HG03097 (cell line): ENCODE data around the gene MPV17.
"Not testable (repeated sequence)": the region's sequence is repeated elsewhere in the genome, so short reads cannot be mapped to it uniquely, and the experiment has no call there.

Experiments used
- ATAC-seq: cut with Tn5 transposase; IDR thresholded peaks from one replicate; pipeline ENCODE4 v1.9.1; 2021; ENCODE audit not compliant: unreplicated experiment, low FRiP score

MPV17 gene

GRCh38 chr2:27323596-27324285 is 844 bp upstream of the MPV17 start:
- ATAC-seq, result no peak

- ATAC-seq, result no peak
Measured at GRCh38 chr2:27322301-27322765, 564 bp downstream of the MPV17 start.

- ATAC-seq, result no peak
Measured at GRCh38 chr2:27320958-27321543, 1.8 kb downstream of the MPV17 start.

DNA sequence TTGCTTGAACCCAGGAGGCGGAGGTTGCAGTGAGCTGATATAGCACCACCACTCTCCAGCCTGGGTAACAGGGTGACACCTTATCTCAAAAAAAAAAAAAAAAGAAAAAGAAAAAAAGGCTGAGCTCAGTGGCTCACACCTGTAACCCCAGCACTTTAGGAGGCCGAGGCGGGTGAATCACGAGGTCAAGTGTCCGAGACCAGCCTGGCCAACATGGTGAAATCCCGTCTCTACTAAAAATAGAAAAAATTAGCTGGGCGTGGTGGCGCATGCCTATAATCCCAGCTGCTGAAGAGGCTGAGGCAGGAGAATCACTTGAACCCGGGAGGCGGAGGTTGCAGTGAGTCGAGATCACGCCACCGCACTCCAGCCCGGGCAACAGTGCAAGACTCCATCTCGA is 3.1 kb downstream of the MPV17 start:
- not testable (repeated sequence) for ATAC-seq

DNA sequence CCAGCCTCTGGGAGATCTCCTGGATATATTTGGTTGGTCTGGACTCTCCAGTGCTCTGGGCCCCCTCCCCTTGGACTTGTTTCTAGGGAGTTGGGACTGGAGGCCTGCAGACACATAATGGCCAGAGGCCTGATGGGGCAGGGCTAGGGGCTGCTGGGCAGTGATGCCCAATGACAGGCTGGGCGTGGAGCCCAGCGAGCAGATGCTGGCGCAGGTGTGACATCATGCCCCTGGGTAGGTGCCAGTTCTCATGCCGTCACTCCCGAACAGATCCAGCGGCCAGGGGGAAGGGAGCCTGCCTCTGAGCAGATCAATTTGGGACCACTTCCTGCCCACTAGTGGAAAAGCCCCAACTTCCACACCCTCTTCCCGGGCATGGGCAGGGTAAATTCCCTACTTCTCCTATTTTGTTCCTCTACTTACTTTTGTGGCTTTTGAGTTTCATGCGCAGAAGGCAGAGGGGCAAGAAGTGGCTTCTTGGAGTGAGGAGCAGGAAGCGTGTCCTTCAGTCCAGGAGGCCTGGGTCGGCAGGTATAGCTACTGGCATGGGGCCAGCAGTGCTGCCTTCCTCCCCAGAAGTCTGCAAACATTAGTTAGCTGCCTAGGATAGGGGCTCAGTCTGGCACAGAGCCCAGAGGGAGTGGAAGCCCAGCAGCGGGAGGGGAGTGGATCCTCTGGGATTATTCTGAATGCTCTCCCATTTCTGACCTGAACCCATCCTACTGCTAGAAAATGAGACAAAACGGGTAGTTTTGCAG is 6.1 kb downstream of the MPV17 start:
- no peak for ATAC-seq

- ATAC-seq, result no peak
Measured at GRCh38 chr2:27315122-27315521, 7.8 kb downstream of the MPV17 start.

GRCh38 chr2:27314709-27315108 is 8.2 kb downstream of the MPV17 start:
- no peak for ATAC-seq

GRCh38 chr2:27313882-27314645 is 8.8 kb downstream of the MPV17 start:
- no peak for ATAC-seq

DNA sequence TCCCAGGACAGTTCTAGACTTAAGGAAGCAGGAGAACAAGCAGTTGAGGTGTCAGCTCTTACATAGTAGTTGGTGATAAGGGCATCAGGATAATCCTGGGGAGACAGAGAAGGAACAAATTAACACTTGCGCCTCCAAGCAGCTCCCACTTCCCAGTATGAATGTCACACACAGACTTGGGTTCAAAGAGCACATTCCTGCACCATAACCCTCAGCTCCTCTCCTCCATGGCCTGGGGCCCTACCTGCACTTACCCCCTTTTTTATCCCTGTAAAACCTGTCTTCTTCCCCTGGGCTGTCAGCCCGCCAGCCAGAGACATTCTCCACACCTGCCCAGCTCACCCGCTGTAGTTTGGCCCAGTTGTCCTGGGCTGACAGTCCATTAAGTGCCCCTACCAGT is 10.7 kb downstream of the MPV17 start:
- ATAC-seq, result no peak

DNA sequence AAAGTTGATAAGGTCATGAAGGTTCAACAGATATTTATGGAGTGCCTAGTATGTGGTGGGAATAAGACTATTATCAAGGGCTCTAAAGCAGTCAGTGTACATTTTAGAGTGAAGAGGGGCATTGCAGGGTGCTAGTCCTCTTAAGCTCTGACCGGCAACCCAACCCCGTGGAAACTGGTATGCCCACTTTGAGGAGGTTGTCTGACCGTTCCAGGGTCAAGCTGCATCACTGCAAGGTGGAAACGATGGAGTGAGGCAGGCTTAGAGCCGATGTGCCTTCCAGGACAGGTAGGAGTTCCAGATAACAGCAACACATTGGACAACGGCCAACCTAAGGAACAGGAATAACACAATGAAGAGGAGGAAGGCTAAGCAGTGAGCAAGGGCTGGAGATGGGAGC is 13.2 kb downstream of the MPV17 start:
- ATAC-seq, result no peak

- no peak for ATAC-seq
Measured at GRCh38 chr2:27308359-27308881, 14.5 kb downstream of the MPV17 start, which contains the start of gene UCN. UCN (minus strand) TSS chr2:27308445; CDS start chr2:27307895, 550 bp downstream.

DNA sequence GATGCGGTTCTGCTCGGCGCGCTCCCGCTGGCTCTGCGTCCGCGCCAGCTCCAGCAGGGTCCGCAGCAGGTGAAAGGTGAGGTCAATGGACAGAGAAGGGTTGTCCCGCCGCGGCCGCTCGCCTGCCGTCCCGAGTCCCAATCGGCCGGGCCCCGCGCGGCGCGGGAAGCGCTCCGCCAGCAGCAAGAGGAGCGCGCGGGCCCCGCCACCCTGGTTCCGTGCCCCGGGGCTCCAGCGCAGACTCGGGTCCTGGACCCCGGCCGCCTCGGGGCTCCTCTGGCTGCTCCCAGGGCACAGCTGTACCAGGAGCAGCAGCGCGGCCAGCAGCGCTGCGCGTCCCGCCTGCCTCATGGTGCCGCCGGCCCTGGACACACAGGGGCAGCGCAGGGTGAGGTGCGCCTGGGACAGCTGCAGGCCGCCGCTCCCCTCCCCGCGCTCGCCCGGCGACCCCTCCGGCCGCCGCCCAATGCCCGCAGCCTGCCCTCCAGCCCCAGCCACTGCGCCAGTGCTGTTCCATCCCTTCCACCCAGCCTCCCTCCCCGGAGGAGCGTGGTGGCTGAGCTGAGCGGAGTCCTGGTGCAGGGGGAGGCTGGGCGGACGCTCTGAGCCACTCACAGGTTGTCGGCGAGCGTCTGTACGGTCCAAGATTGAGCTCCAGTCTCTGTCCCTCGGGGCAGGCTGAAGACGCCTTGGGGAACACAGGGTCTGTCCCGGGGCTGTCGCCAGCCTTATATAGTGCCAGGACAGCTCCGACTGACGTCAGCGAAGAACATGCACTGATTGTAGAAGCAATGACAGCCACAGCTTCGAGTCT is 15.1 kb downstream of the MPV17 start:
- ATAC-seq, result no peak

DNA sequence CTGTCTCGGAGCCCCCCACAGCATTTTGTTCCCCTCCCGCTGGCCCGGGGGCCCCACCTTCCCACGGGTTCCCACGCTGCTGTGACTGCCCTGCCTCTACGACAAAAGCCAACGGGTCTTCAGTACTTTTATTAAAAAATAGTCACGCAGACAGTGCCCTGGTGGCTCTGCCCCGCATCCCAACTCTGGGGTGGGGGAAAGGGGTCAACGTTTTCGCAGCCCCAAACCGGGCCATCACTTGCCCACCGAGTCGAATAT is 15.7 kb downstream of the MPV17 start:
- ATAC-seq, result no peak

DNA sequence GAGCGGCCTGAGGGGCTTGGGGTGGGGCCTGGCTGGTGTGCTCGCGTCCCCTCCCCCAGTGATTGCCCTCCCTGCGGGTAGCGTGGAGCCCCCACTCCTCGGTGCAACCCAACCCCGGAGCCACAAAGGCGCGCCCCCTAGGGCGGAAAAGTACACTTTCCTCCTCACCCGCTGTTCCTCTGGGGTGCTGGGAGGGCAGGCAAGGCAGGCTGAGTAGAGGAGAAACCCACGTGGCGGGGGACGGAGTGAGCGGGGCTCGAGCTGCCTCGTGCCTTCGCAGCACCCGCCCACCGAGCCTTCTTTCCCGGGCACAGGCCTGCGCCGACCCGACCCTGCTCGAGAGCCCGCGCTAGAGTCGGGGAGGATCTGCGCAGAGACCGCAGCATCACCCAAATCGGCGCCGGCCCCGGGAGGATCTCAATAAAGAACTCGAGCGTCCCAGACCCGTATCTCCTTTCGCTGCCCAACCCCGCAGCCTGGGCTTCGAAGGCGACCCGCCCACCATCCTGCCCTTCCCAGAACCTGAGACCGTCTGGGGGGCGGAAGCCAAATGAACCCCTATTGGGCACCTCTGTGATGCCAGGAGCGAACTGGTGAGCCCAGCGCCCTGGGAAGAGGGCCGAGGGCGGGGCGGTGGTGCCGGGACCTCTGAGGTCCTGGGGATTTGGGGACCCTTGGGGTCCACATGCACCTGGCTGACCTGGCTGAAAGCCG is 16.2 kb downstream of the MPV17 start:
- no peak for ATAC-seq

DNA sequence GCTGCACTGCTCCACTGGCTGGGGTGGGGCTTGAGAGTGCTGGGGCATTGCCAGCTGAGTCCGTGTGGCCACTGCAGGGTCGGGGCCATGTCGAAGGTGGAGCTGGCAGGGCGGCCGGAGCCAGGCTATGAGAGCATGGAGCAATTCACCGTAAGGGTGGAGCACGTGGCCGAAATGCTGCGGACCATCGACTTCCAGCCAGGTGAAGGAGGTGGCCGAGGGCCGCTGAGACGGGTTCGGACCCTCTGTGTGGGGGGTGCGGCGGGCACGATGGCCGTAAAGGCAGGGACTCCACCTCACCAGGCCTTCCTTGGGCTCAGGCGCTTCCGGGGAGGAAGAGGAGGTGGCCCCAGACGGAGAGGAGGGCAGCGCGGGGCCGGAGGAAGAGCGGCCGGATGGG is 16.8 kb downstream of the MPV17 start:
- no peak for ATAC-seq

GRCh38 chr2:27305516-27305915 is 17.4 kb downstream of the MPV17 start:
- ATAC-seq, result no peak

- ATAC-seq, result no peak
Measured at GRCh38 chr2:27304488-27305240, 18.2 kb downstream of the MPV17 start.

DNA sequence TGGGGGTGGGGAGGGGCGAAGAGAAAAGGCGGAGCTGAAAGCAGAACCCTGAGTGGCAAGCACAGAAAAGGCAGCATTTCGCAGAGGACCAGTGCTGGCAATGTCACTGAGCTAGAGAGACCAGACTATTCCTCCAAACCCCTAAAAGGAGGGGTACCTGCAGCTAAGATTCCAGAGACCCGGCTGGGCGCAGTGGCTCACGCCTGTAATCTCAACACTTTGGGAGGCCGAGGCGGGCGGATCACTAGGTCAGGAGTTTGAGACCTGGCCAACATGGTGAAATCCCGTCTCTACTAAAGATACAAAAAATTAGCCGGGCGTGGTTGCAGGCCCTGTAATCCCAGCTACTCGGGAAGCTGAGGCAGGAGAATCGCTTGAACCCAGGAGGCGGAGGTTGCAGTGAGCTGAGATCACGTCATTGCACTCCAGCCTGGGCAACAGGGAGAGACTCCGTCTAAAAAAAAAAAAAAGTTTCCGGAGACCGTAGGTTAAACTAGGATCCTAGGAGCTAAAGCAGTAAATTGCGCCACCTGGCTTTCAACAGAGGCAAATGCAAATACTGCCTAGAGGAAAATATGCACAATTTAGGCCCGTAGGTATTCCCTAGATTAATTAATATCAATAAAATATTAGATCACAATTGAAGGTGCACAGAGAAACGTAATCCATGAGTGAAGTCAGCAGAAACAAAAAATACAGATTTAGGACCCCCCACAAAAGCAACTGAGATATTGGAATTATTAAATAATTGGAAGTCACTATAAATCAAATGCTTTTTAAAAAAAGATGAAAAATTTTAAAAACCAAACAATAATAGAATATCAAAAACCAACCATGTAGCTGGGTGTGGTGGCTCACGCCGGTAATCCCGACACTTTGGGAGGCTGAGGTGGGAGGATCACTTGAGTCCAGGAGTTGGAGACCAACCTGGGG is 19.5 kb downstream of the MPV17 start:
- ATAC-seq, result no peak
